HG03135 (cell line): ENCODE data around the gene ZCCHC2.

Experiments
- ATAC-seq: cut with Tn5 transposase; IDR thresholded peaks from one replicate; pipeline ENCODE4 v1.9.1; 2021; ENCODE audit warnings: mild to moderate bottlenecking, moderate library complexity; ENCODE audit not compliant: unreplicated experiment

The ZCCHC2 gene

GRCh38 chr18:62537042-62537894, 14.4 kb downstream of the ZCCHC2 start:
- ATAC-seq: no peak

- no peak for ATAC-seq
These were observed 15.1 kb downstream of the ZCCHC2 start for GRCh38 chr18:62537946-62538345.

GRCh38 chr18:62538881-62539280, 16.1 kb downstream of the ZCCHC2 start:
- no peak for ATAC-seq

GRCh38 chr18:62539284-62540165, 16.7 kb downstream of the ZCCHC2 start:
- ATAC-seq: no peak

- no peak for ATAC-seq
These were observed 20.2 kb downstream of the ZCCHC2 start for GRCh38 chr18:62543021-62543420.

GRCh38 chr18:62545098-62545497, 22.3 kb downstream of the ZCCHC2 start:
- no peak for ATAC-seq

- no peak for ATAC-seq
These were observed 26.9 kb downstream of the ZCCHC2 start for GRCh38 chr18:62549755-62550154.

GRCh38 chr18:62550746-62551145, 27.9 kb downstream of the ZCCHC2 start:
- ATAC-seq: no peak

GRCh38 chr18:62551972-62552513, 29.2 kb downstream of the ZCCHC2 start:
- ATAC-seq: no peak

GRCh38 chr18:62554061-62554815, 31.4 kb downstream of the ZCCHC2 start:
- ATAC-seq: no peak

GRCh38 chr18:62555135-62555534, 32.3 kb downstream of the ZCCHC2 start:
- ATAC-seq: no peak

- ATAC-seq: no peak
These were observed 33.6 kb downstream of the ZCCHC2 start for GRCh38 chr18:62556397-62556796.

- no peak for ATAC-seq
These were observed 35.3 kb downstream of the ZCCHC2 start for GRCh38 chr18:62558015-62558663.

GRCh38 chr18:62564044-62564443, 41.2 kb downstream of the ZCCHC2 start:
- ATAC-seq: no peak

- ATAC-seq: no peak
These were observed 43.4 kb downstream of the ZCCHC2 start for GRCh38 chr18:62566199-62566598.

- no peak for ATAC-seq
These were observed 44.0 kb downstream of the ZCCHC2 start for GRCh38 chr18:62566818-62567217.

- no peak for ATAC-seq
These were observed 46.3 kb downstream of the ZCCHC2 start for GRCh38 chr18:62569081-62569655.

GRCh38 chr18:62571037-62571436, 48.2 kb downstream of the ZCCHC2 start:
- ATAC-seq: no peak

- no peak for ATAC-seq
These were observed 48.8 kb downstream of the ZCCHC2 start for GRCh38 chr18:62571648-62572047.

- no peak for ATAC-seq
These were observed 49.6 kb downstream of the ZCCHC2 start for GRCh38 chr18:62572456-62572855.
